HepG2 (cell line): Measurements from ENCODE around the gene TIMM44. TPM values are rescaled to one million over a fixed set of nuclear protein-coding genes. Genes with fewer than 3 reads are reported as not detected.

Experiments used
- RERE ChIP-seq: IDR thresholded peaks from 2 replicates; pipeline ENCODE4 v1.6.1; 2016; ENCODE audit warnings: low read depth, missing genetic modification reagents, missing compliant biosample characterization
- ZBTB33 ChIP-seq: sonication (generic); formaldehyde crosslinking; IDR thresholded peaks from 2 replicates; pipeline ENCODE4 v1.4.0; 2020; ENCODE audit warnings: missing genetic modification reagents
- ZGPAT ChIP-seq: IDR thresholded peaks from 2 replicates; pipeline ENCODE4 v1.6.1; 2016; ENCODE audit warnings: mild to moderate bottlenecking
- ZNF512B ChIP-seq: sonication (generic); formaldehyde crosslinking; IDR thresholded peaks from 2 replicates; pipeline ENCODE4 v1.5.1; 2020; ENCODE audit warnings: missing genetic modification reagents, mild to moderate bottlenecking, borderline replicate concordance
- ZNF644 ChIP-seq: IDR thresholded peaks from 2 replicates; pipeline ENCODE4 v1.6.1; 2016; ENCODE audit warnings: low read depth
- polyA plus RNA-seq, 8 experiments: library from polyadenylated mRNA; depleted of rRNA in 3 of 8; stranded (reverse) in 7 of 8; unstranded in 1 of 8; fragments of >200 nt; fragmentation: Illumina TruSeq in 4 of 8; extraction: Trizol in 4 of 8; gene quantifications; 2 replicates each; pipeline versions ENCODE4 v1.2.1 to v1.2.3, GENCODE V29; 2011 to 2016; ENCODE audit warnings: low read depth in 4 of 8, missing spikeins in 1 of 8, mixed read lengths in 1 of 8; ENCODE audit not compliant: insufficient read depth in 1 of 8
- total RNA-seq, 5 experiments: library from RNA; depleted of rRNA; stranded (reverse); fragments of >200 nt; fragmentation: Illumina TruSeq; extraction: Trizol; gene quantifications; 2 replicates each; pipeline ENCODE4 v1.2.3, GENCODE V29; 2016; ENCODE audit warnings: low read depth in 1 of 5

The TIMM44 gene
- total and polyA plus RNA-seq, 2 of the 13 experiments (the other 11 are each of a cell fraction or from before 2014, with no cell fraction given), result 42.9 to 72.6 TPM

GRCh38 chr19:7916955-7917266 lies 26.6 kb downstream of the TIMM44 start (continued):
- TF ChIP-seq ZNF512B (CRISPR knock-in tag) (no peak), ZNF644 (CRISPR knock-in tag) (no peak), ZBTB33 (CRISPR knock-in tag) (no peak), ZGPAT (CRISPR knock-in tag) (no peak), RERE (CRISPR knock-in tag) (no peak)
